ENCODE measurements around the gene IL17RA. TPM values are rescaled to one million over a fixed set of nuclear protein-coding genes. Genes with fewer than 3 reads are reported as not detected.

The IL17RA gene
- total and polyA plus RNA-seq, 2 donors from 2014 or later: 4.2 to 26.8 TPM

- intact Hi-C loops (cut with DNase I): no loop called here
- Histone ChIP-seq H3K27me3 (ENCODE audit: control insufficient read depth, insufficient read depth, low read length) (no peaks in the 10 kb centered on the region), H3K36me3 (ENCODE audit: control insufficient read depth in 2 of 3, insufficient read depth in 3 of 3, low read length in 3 of 3) (peaks cover 0 to 38% (median 31%) of the 10 kb centered on the region in 3 donors), H3K9me3 (ENCODE audit: control insufficient read depth in 2 of 3, insufficient read depth in 1 of 3, low read length in 3 of 3) (no peaks in the 10 kb centered on the region), H3K27ac (ENCODE audit: low read depth in 2 of 2, low read length in 2 of 2) (no peak overlapping the region), H3K4me3 (ENCODE audit: low read length in 3 of 3) (no peak overlapping the region), H3K4me1 (ENCODE audit: control insufficient read depth in 2 of 3, insufficient read depth in 2 of 3, low read depth in 1 of 3, low read length in 3 of 3) (no peaks in the 10 kb centered on the region), H3K9ac (ENCODE audit: low read length in 3 of 3) (no peak overlapping the region)
- FAIRE-seq (no peak), DNase-seq (no peak)
- TF ChIP-seq, protein P1, sequence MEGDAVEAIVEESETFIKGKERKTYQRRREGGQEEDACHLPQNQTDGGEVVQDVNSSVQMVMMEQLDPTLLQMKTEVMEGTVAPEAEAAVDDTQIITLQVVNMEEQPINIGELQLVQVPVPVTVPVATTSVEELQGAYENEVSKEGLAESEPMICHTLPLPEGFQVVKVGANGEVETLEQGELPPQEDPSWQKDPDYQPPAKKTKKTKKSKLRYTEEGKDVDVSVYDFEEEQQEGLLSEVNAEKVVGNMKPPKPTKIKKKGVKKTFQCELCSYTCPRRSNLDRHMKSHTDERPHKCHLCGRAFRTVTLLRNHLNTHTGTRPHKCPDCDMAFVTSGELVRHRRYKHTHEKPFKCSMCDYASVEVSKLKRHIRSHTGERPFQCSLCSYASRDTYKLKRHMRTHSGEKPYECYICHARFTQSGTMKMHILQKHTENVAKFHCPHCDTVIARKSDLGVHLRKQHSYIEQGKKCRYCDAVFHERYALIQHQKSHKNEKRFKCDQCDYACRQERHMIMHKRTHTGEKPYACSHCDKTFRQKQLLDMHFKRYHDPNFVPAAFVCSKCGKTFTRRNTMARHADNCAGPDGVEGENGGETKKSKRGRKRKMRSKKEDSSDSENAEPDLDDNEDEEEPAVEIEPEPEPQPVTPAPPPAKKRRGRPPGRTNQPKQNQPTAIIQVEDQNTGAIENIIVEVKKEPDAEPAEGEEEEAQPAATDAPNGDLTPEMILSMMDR (IDR thresholded peaks at IDR 0.05; ENCODE audit: borderline replicate concordance, extremely low read depth, insufficient read depth): no peak
Observed at GRCh38 chr22:17104336-17104935, 19.6 kb downstream of the IL17RA start.

DNA sequence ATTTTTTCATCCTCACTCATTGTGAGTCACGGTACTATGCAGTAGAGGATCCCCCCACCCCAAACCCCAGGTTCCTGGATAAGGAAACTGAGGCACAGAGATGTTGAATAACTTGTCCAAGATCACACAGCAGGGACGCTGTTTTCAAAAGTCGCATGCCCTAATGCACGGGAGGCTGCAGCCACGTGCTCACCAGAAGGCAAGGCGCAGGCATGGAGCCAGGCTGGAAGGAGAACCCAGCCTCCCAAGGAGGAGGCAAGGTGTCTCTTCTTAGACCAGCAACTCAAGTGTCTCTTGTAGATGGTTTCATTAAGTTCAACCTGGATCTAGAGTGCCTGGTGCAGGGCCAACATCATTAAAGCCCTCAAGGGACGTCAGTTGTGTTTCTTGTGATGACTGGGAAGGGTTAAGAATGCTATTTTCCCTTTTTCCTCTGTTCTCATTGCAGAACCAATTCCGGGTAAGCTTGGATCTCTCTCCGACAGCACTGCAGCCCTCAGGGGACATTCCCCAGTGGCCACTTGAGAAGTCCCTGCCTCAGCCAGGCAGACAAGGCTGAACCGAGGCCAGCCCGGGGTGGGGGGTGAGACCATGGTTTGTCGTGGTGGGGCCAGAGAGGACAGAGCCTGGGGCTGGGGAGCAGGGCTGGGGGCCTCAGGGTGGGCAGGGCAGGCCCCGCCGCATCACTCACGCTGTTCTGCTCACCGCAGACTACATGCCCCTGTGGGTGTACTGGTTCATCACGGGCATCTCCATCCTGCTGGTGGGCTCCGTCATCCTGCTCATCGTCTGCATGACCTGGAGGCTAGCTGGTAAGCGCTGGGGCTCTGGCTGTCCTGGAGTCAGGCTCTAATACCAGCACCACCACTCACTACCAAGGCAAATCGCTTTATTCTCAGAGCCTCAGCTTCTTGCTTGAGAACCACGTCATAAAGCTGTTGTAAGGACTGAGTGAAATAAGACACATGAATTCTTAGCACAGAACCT is 20.6 kb downstream of the IL17RA start:
- intact Hi-C loops (cut with DNase I): no loop called here
- Histone ChIP-seq H3K4me3 (ENCODE audit: low read length in 3 of 3) (no peak overlapping the region), H3K36me3 (ENCODE audit: control insufficient read depth in 2 of 3, insufficient read depth in 3 of 3, low read length in 3 of 3) (peaks cover 0 to 38% (median 28%) of the 10 kb centered on the region in 3 donors), H3K9ac (ENCODE audit: low read length in 3 of 3) (no peak overlapping the region), H3K9me3 (ENCODE audit: control insufficient read depth in 2 of 3, insufficient read depth in 1 of 3, low read length in 3 of 3) (no peaks in the 10 kb centered on the region), H3K27ac (ENCODE audit: low read depth in 2 of 2, low read length in 2 of 2) (no peak overlapping the region), H3K27me3 (ENCODE audit: control insufficient read depth, insufficient read depth, low read length) (no peaks in the 10 kb centered on the region), H3K4me1 (ENCODE audit: control insufficient read depth in 2 of 3, insufficient read depth in 2 of 3, low read depth in 1 of 3, low read length in 3 of 3) (no peaks in the 10 kb centered on the region)
- TF ChIP-seq, protein P1 (IDR thresholded peaks at IDR 0.05; ENCODE audit: borderline replicate concordance, extremely low read depth, insufficient read depth): no peak
- DNase-seq (no peak), FAIRE-seq (no peak)

DNA sequence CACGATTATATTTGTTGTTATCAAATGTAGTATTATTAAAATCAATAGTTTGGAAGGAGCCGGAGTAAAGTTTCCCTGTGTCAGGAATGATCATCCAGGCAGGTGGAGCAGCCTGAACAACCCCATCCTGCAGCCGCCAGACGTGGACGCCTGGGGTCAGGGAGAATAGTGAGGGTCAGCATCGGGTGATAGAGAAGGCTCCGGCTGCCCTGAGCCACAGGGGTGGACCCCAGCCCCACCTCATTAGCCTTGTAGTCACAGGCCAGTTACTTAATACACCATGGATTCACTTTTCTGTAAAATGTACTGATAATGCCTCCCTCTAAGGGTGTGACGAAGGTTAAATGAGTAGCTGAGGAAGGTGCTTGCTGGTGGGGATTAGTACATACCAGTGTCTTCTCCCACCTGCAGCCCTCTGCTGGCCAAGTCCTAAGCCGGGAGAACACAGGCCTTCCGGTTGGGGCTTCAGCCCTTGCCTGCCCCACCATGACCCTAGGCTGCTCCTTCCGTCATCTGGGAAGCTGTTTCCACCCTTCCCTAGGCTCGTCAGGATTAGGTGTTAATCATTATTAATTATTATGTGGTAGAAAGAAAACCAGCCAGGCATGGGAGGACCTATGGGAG is 21.5 kb downstream of the IL17RA start:
- H3K4me3 ChIP-seq (ENCODE audit: low read length in 3 of 3): no peak overlapping the region
- TF ChIP-seq, protein P1 (IDR thresholded peaks at IDR 0.05; ENCODE audit: borderline replicate concordance, extremely low read depth, insufficient read depth): no peak

More for the DNA sequence above, 21.5 kb downstream of the IL17RA start:
- intact Hi-C loops (cut with DNase I): no loop called here
- no peak overlapping the region for H3K27ac ChIP-seq (ENCODE audit: low read depth in 2 of 2, low read length in 2 of 2)
- H3K36me3 ChIP-seq (ENCODE audit: control insufficient read depth in 2 of 3, insufficient read depth in 3 of 3, low read length in 3 of 3): peaks cover 0 to 30% (median 21%) of the 10 kb centered on the region in 3 donors
- no peak for FAIRE-seq
- H3K27me3 ChIP-seq (ENCODE audit: control insufficient read depth, insufficient read depth, low read length): no peaks in the 10 kb centered on the region
- H3K9ac ChIP-seq (ENCODE audit: low read length in 3 of 3): no peak overlapping the region
- no peaks in the 10 kb centered on the region for H3K4me1 ChIP-seq (ENCODE audit: control insufficient read depth in 2 of 3, insufficient read depth in 2 of 3, low read depth in 1 of 3, low read length in 3 of 3)
- DNase-seq: no peak
- H3K9me3 ChIP-seq (ENCODE audit: control insufficient read depth in 2 of 3, insufficient read depth in 1 of 3, low read length in 3 of 3): no peaks in the 10 kb centered on the region

All from kidney (tissue), 14 donors.